ENCODE results near the gene H3-3A. TPM values are rescaled to one million over a fixed set of nuclear protein-coding genes. Genes with fewer than 3 reads are reported as not detected.
A peak's percentile ranks its signal among the peaks of the same experiment; 100 is the strongest.
"Not testable (repeated sequence)": the region's sequence is repeated elsewhere in the genome, so short reads cannot be mapped to it uniquely, and the experiment has no call there.

Gene H3-3A
- total RNA-seq, 1 donor: 419 TPM

- peak; percentile 75 to 87 (median 86) for DNase-seq (ENCODE audit: low read depth in 2 of 3, low spot score in 2 of 3)
Observed at GRCh38 chr1:226083302-226084101, 21.0 kb downstream of the H3-3A start.

- DNase-seq (ENCODE audit: low read depth in 2 of 3, low spot score in 2 of 3): no peak
Observed at GRCh38 chr1:226085675-226086285, 23.3 kb downstream of the H3-3A start.

- DNase-seq (ENCODE audit: low read depth in 2 of 3, low spot score in 2 of 3): no peak
Observed at GRCh38 chr1:226086776-226087175, 24.3 kb downstream of the H3-3A start.

- no peak for DNase-seq (ENCODE audit: low read depth in 2 of 3, low spot score in 2 of 3)
Observed at GRCh38 chr1:226091461-226091860, 28.9 kb downstream of the H3-3A start.

GRCh38 chr1:226092048-226092820 is 29.7 kb downstream of the H3-3A start:
- DNase-seq (ENCODE audit: low read depth in 2 of 3, low spot score in 2 of 3): not testable (repeated sequence)

GRCh38 chr1:226092965-226093364 is 30.4 kb downstream of the H3-3A start:
- no peak for DNase-seq (ENCODE audit: low read depth in 2 of 3, low spot score in 2 of 3)

- DNase-seq (ENCODE audit: low read depth in 2 of 3, low spot score in 2 of 3): no peak
Observed at GRCh38 chr1:226093621-226094020, 31.1 kb downstream of the H3-3A start.

- no peak for DNase-seq (ENCODE audit: low read depth in 2 of 3, low spot score in 2 of 3)
Observed at GRCh38 chr1:226094451-226094850, 31.9 kb downstream of the H3-3A start.

- no peak for DNase-seq (ENCODE audit: low read depth in 2 of 3, low spot score in 2 of 3)
Observed at GRCh38 chr1:226095286-226095685, 32.8 kb downstream of the H3-3A start.

- no peak for DNase-seq (ENCODE audit: low read depth in 2 of 3, low spot score in 2 of 3)
Observed at GRCh38 chr1:226097866-226098625, 35.5 kb downstream of the H3-3A start.

GRCh38 chr1:226098870-226099835 is 36.6 kb downstream of the H3-3A start:
- DNase-seq (ENCODE audit: low read depth in 2 of 3, low spot score in 2 of 3): no peak

- DNase-seq (ENCODE audit: low read depth in 2 of 3, low spot score in 2 of 3): peak in 2 of 3 donors; percentile 13 to 56
Observed at GRCh38 chr1:226100436-226101391, 38.2 kb downstream of the H3-3A start.

GRCh38 chr1:226104671-226105121 is 42.2 kb downstream of the H3-3A start:
- no peak for DNase-seq (ENCODE audit: low read depth in 2 of 3, low spot score in 2 of 3)

GRCh38 chr1:226107471-226108460 is 45.2 kb downstream of the H3-3A start:
- DNase-seq (ENCODE audit: low read depth in 2 of 3, low spot score in 2 of 3): peak in 1 of 3 donors; percentile 16

- no peak for DNase-seq (ENCODE audit: low read depth in 2 of 3, low spot score in 2 of 3)
Observed at GRCh38 chr1:226108935-226109828, 46.7 kb downstream of the H3-3A start.

- peak in 2 of 3 donors; percentile 88 to 90 for DNase-seq (ENCODE audit: low read depth in 2 of 3, low spot score in 2 of 3)
Observed at GRCh38 chr1:226109829-226110248, 47.3 kb downstream of the H3-3A start.
